ENCODE measurements around the gene CHKB.
"Not testable (repeated sequence)": the region's sequence is repeated elsewhere in the genome, so short reads cannot be mapped to it uniquely, and the experiment has no call there.

The CHKB gene

DNA sequence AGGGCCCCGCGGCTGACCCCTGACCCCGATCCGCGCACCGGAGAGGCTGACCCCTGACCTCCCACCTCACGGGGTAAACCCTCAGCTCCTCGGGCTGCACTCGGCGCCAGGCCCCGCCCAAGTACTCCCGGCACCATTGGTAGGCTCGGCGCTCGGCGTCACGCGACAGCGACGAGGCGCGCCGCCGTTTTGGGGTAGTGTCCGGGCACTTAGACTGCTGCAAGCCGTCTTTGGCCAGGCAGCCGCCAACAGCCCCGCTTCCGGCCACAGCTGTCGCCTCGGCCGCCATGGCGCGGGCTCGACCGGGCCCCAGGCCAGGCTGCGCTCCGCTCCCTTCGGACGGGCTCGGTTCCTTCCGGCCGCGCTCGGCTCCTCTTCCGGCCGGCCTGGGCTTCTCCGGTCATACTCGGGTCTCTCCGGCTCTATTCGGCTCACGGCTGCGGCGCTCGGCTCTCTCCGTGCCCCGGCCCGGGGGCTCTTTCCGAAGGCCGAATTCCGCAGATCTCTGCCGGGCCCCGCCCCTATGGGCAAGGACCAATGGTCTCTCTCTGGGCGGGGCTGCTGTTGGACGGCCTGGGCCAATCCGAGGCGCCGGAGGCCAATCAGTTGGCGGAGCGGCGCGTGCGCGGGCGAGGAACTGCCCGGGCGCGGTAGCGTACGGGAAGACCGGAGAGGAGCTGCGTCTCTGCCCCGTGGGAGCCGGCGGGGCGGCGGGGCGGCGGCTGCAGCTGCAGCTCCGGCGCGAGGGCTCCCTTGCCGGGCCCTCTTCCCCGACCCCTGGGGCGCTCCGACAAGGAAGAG lies at the start of gene CHKB:
Gene CHKB (minus strand): TSS at position 357 of the 801 bp plus-strand sequence. CDS start 68 bp downstream, at position 289.
- peak; percentile 100 for DNase-seq

- no peak for DNase-seq
These were observed 47.7 kb upstream of the CHKB start for GRCh38 chr22:50630376-50630775.

- peak; percentile 25 for DNase-seq
These were observed 46.0 kb upstream of the CHKB start for GRCh38 chr22:50628543-50629134.

DNA sequence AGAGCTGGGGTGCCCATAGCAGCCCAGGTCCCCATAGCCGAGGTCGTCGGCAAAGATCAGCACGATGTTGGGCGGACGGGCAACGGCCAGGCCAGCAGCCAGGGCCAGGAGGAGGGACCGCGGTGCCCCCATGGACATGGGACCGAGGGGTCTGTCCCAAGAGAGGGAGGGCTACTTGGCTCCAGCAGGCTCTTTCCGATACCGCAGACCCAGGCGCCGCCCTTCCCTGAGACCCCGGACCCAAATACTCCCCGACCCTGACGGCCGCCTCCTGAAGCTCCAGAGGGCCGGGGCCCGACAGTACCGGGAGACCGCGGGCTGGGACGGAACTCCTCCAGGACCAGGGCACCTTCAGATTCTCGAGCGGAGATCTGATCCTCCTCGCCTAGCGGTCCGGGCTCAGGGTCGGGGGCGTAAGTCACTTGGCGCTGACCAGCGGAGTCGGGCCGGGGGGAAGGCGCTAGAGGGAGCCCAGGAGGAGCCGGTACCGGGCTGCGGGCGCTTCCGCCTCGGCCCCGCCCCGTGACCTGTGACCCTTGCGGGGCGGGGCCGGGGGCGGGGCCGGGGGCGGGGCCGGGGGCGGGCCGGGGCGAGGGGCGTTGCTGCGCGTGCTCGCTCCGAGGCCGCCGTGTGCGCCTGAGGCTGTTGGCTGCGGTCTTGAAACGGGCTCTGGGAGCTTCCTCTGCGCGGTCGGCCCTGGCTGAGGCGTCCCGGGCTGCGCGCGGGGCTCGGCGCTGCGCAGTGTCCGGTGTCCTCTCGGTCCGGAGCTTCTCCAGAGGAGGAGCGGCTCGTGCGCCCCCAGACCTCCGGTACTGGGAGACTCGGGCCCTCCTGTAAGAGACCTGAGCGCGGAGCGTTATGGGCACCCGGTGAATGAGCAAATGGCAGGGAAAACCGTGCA lies 45.2 kb upstream of the CHKB start, which contains the start of gene ARSA:
Gene ARSA (minus strand): TSS at position 511 of the 901 bp plus-strand sequence. CDS start 373 bp downstream, at position 138.
- peak; percentile 85 for DNase-seq

GRCh38 chr22:50626850-50627641 lies 44.4 kb upstream of the CHKB start:
- DNase-seq, result no peak

- no peak for DNase-seq
These were observed 43.7 kb upstream of the CHKB start for GRCh38 chr22:50626314-50626849.

- no peak for DNase-seq
These were observed 43.1 kb upstream of the CHKB start for GRCh38 chr22:50625568-50626313.

DNA sequence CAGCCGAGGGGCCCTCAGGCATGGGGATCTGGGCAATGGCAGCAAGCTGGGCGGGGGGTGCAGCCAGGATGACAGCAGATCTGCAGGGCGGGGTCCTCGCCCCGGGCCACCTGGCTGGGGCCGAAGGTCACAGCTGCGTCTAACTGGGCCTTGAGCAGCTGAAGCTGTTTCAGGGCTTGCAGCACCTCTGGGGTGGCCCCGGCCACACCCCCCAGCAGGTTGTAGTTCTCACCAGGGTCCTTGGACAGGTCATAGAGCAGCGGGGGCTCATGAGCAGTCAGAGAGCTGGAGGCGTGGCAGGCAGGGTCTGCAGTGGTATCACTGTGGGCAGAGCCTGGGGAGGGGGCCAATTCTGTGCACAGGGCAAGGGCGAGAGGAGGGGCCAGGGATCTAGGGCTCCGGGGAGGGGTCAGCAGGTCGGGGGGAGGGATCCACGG lies 42.5 kb upstream of the CHKB start:
- no peak for DNase-seq

GRCh38 chr22:50624347-50625130 lies 41.9 kb upstream of the CHKB start:
- no peak for DNase-seq

DNA sequence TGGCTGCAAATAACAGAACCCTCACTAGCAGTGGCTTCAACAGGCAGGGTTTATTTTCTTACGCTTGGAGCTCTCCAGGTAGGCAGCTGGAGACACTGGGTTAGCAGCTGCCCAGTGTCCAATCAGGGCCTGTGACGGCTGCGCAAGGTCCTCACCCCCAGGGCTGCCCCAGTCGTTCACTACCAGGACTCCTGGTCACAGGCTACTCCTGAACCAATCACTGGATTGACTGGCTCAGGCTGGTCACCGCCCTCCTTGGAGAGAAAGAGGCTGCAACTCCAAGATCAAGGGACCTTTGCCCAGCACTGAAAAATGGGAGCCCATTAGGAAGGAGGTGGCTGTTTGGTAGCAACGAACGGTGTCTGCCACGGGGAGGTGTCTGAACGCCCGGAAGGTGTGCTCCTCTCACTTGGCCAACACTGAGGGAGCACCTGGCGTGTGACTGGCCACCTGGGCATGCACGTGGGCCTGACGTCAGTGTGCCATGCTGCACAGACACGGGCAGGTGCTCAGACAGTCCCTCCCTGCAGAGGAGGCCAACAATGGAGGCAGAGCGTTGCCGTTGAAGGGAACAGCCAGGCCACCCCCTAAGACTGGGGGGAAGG lies 40.2 kb upstream of the CHKB start:
- DNase-seq, result no peak

DNA sequence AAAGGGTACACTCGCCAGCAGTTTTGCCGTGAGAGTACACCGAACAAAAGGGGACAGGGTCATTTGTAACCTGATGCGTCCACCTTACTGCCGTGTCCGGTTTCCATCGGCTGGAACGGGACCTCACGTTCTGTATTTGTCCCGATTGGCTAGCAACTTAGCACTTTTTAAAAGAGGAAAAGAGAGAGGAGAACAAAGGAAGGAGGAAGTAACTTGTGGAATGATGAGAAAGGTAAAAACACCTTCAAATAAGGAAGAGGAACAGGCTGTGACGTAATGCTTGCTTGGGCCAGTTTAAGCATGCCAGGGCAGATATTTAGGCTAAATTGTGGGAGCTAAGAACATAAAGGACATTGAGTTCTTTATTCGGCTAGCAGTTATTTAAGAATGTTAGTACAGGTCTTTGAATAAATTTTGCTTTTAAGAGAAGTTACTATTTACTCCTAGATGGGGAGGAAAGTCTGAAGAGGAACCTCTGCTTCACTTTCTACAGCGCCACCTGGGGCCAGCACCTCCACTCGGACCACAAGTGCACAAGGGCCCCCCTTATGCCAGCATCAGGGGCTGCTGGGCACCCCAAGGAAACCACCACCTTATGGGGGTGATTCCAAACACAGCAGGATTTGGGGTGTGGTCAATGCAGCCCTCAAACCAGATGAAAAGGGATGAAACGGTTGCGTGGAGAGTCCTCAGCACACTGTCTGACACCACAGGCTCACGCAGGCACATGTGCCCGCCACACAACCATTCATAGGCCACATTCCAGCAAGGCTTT lies 39.5 kb upstream of the CHKB start:
- peak; percentile 31 for DNase-seq

DNA sequence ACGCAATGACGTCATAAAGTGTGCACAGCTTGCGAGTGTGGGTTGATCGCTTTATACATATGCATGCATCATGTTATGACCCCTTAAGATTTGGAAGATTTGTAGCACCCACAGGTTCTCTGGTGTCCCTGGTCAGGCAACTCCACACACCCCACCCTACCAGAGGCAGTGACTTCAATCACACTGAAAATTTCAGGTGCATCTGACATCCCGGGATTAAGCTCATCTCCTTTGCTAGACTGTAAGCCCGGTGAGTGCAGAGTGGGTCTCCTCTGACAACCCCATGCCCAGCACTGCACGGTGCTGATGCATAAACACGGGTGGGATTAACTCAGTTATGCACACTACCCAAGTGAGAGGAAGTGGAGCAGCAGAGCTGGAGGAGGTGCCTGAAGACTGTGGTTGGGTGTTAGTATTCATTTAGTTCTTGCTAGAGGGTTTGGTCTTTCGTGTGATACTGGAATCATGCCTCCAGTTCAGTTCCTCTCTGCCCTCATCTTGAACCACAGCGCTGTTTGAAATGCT lies 38.8 kb upstream of the CHKB start:
- peak; percentile 88 for DNase-seq

DNA sequence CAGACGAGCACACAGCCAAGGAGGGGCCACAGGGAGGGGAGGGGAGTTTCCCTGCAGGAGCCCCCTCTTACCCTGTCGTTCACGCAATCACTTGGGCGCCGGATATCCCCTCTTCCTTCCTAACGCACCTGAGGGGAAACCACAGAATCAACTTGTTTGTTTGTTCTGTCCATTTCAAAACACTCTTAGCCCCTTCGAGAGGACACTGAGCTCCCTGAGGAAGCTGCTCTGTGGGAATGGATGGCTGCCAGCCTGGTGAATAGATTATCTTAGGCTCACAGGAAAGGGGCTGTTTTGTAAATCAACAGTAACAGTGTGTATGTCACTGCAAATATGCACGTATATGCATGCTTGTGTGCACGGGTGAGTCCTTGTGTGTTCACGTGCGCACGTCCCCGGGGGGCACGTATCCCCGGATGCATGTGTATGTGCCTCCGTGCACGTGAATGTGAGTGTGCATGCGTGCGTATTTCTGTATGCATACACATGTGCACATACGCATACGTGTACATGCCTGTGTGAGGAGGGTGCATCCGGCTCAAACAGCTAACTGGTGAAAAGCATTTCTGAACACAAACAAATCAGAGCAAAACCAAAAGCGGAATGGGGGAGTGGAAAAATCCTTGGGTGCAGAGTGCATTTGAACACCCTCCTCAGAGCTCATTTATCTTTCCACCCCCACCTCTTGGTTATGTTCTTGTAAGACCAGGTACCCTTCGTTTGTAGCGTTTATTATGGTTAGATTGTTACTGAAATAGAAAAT lies 38.1 kb upstream of the CHKB start:
- peak; percentile 86 for DNase-seq

DNA sequence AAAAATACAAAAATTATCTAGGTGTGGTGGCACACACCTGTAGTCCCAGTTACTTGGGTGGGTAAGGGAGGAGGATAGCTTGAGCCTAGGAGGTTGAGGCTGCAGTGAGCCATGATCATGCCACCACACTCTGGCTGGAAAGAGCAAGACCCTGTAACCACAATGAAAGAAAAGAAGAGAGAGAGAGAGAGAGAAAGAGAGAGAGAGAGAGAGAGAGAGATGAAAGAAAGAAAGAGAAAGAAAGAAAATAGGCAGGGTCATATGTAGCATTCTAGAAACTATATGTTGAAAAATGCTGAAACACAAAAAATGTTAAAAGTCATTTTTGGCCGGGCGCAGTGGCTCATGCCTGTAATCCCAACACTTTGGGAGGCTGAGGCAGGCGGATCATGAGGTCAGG lies 31.6 kb upstream of the CHKB start:
- not testable (repeated sequence) for DNase-seq

GRCh38 chr22:50613291-50613981 lies 30.8 kb upstream of the CHKB start:
- DNase-seq, result no peak

DNA sequence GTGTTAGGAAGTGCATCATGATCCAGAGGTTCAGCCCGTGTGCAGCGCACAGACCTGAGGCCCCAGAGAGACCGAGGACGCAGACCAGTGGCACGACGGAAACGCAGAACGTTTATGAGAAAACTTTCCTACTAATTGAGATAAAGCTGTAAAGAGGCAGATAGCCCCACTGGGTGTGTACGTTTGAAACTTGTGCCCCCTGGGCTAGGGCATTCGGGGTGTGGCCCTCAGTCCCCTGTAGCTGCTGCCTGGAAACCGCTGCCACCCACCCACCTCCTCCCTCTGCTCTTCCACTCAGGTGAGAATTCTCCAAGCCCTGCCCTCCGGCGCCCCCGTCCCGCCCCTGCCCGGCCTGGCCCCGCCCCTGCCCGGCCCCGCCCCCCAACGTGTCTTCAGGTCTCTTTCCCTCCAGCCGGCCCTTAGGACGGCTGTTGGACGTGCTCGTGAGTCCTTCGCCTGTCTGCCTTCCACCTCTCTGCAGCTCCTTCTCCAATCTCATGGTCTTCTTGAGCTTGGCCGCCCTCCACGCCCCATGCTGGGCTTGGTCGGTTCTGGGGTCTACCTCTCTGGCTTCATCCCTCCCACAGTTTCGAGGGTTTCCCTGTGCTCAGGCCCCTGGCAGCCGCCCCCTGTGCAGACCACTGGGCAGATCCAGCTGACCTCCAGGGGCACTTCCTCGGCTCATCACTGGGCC lies 30.0 kb upstream of the CHKB start:
- DNase-seq, result no peak

- no peak for DNase-seq
These were observed 29.5 kb upstream of the CHKB start for GRCh38 chr22:50612168-50612527.
